Measurements from ENCODE around the gene EZH1.
A peak's percentile ranks its signal among the peaks of the same experiment; 100 is the strongest.
"Not testable (repeated sequence)": the region's sequence is repeated elsewhere in the genome, so short reads cannot be mapped to it uniquely, and the experiment has no call there.

Gene EZH1

DNA sequence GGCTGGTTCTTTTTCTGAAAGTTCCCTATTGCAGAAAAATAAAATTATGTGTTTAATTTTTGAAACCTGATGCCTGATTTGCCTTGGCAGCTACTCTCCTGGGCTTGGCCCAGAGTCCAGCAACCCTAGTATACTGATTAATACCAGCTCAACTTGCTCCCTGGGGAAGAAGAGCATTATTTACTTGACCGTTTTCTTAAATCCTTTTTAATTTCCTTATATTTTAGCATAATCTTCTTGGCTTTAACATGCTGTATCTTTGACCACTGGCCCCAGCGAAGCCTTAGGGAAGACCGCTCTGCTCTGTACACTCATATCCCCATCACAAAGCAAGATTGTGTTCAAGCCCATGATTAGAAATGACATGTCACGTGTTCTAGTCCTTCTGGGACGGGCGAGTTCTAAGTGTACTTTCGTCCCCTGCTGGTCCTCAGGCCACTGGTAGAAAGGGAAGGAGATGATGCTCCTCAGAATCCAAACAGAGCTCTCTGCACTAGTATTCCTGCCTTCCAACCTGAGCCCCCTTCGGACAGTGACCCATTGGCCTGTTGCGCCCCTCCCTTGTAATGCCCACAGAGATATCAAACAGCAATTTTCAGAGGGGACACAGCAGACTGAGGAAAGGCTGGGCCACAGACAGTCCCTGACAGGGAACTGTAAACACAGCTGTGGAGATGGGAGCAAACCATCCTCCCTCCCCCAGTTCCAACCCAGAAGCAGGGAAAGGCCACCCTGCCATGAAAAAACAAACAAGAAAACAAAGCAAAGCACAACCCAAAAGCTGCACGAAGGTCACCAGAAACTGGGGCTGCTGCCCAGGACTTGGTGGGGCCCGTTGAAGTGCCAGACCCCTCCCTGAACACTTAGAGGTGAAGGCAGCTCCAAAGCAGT, 4.3 kb upstream of the EZH1 start:
- WGBS, 2 experiments (ENCODE audit: insufficient coverage in 2 of 2) = 89 to 94% methylated on average over 4 to 8 of the region's 11 CpGs

DNA sequence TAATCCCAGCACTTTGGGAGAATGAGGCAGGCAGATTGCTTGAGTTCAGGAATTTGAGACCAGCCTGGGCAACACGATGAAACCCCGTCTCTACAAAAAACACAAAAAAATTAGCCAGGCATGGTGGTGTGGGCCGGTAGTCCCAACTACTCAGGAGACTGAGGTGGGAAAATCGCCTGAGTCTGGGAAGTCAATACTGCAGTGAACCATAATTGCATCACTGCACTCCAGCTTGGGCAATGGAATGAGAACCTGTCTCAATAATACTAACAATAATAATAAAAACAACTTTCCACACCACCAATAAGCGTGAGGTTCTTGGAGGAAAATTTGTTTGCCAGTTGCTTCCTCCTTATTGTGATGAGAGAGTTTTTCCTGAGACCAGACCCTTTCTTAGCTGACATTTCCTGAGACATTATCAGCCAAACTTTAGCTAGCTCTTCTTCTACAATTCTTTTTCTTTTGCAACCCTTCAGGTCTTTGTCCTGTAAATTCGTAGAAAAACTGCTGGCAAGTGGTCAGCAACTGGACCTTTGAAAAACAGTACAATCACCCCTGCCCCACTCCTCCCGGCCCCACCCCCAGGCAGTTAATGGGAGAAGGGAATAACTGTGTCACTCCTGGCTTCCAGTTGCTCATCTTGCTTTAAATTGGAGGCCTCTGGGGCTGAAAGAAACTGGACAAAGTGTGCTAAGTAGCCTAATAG, 3.5 kb upstream of the EZH1 start:
- H3K9me3 ChIP-seq (ENCODE audit: control insufficient read depth, low read length) = peaks cover 5% of the 10 kb centered on the region
- peaks cover 8% of the 10 kb centered on the region for H3K4me1 ChIP-seq (ENCODE audit: control insufficient read depth, insufficient read depth, low read length, poor library complexity, severe bottlenecking)
- WGBS, 2 experiments (ENCODE audit: insufficient coverage in 2 of 2) = 51 to 73% methylated on average over 3 to 4 of the region's 7 CpGs
- no peaks in the 10 kb centered on the region for H3K36me3 ChIP-seq (ENCODE audit: control insufficient read depth, insufficient read depth, low read length)
- no peak overlapping the region for H3K27ac ChIP-seq (ENCODE audit: low read depth, low read length, severe bottlenecking)
- no peak overlapping the region for H3K4me3 ChIP-seq (ENCODE audit: extremely low read depth, insufficient read depth, low read length, poor library complexity, severe bottlenecking)

More for the DNA sequence above, 4.3 kb upstream of the EZH1 start:
- Histone ChIP-seq H3K27ac (ENCODE audit: low read depth, low read length, severe bottlenecking) (no peak overlapping the region), H3K9me3 (ENCODE audit: control insufficient read depth, low read length) (peaks cover 5% of the 10 kb centered on the region), H3K4me1 (ENCODE audit: control insufficient read depth, insufficient read depth, low read length, poor library complexity, severe bottlenecking) (peaks cover 3% of the 10 kb centered on the region), H3K4me3 (ENCODE audit: extremely low read depth, insufficient read depth, low read length, poor library complexity, severe bottlenecking) (no peak overlapping the region), H3K36me3 (ENCODE audit: control insufficient read depth, insufficient read depth, low read length) (no peaks in the 10 kb centered on the region)

DNA sequence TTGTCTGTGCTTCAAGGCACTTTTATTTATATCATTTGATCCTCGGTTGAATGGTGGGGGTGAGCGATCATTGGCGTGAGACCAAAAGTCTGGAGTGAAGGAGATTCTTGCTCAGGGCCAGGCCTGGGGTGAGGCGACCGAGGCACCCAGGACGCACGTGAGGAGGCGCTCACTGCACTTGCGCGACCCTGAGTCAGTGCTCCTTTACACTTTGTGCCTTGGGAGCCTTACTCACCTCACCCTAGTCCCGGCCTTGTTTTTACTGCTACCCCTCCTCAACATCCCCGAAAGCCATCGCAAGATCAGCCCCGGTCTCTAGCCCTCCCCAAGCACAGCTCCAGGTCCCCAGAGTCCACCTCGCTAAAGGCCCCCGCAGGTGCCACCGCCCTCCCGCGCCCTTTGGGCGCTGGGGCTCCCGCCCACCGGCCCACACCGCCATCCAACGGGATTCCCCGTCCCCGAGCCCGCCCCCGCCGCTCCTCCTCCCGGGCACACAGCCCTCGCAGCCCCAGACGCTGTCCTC, 496 bp downstream of the EZH1 start:
- peaks cover 5% of the 10 kb centered on the region for H3K9me3 ChIP-seq (ENCODE audit: control insufficient read depth, low read length)
- peak overlapping the region; percentile 80 for H3K27ac ChIP-seq (ENCODE audit: low read depth, low read length, severe bottlenecking)

DNA sequence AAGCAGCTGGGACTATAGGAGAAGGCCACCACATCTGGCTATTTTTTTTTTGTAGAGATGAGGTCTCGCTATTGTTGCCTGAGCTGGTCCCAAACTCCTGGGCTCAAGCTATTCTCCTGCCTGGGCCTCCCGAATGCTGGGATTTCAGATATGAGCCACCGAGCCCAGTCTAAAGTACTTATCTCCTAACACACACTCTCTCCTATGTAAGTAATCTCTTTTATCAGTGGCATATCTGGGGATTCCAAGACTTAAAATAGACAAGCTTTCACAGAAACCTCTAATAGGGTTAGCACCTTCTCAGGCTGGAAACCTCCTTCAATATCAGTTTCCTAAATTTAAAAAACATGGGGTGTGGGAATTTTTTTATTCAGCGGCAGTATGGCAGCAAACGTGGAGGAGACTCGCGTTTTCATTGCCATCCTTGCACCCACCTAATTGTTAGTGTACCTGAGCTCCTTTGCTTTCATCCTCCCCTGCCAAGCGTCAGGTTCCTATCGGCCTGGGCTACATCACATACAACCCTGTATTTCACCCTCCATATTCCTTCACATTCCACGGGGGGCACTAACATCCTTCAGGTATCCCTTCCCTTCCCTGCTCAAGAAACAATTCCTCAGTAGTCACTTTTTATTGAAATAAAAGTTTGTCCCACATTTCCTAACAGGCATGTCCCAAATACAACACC, 1.1 kb downstream of the EZH1 start:
- Histone ChIP-seq H3K27ac (ENCODE audit: low read depth, low read length, severe bottlenecking) (peak overlapping the region; percentile 80), H3K4me1 (ENCODE audit: control insufficient read depth, insufficient read depth, low read length, poor library complexity, severe bottlenecking) (peaks cover 6% of the 10 kb centered on the region), H3K9me3 (ENCODE audit: control insufficient read depth, low read length) (peaks cover 5% of the 10 kb centered on the region), H3K36me3 (ENCODE audit: control insufficient read depth, insufficient read depth, low read length) (peaks cover 4% of the 10 kb centered on the region), H3K4me3 (ENCODE audit: extremely low read depth, insufficient read depth, low read length, poor library complexity, severe bottlenecking) (peak overlapping the region; percentile 67)
- WGBS, 2 experiments (ENCODE audit: insufficient coverage in 2 of 2) = 50 to 78% methylated on average over 5 to 9 of the region's 10 CpGs

More for the DNA sequence above, 496 bp downstream of the EZH1 start:
- 2 to 5% methylated on average over 11 to 17 of the region's 32 CpGs for WGBS, 2 experiments (ENCODE audit: insufficient coverage in 2 of 2)
- H3K36me3 ChIP-seq (ENCODE audit: control insufficient read depth, insufficient read depth, low read length) = peaks cover 4% of the 10 kb centered on the region
- H3K4me1 ChIP-seq (ENCODE audit: control insufficient read depth, insufficient read depth, low read length, poor library complexity, severe bottlenecking) = peaks cover 6% of the 10 kb centered on the region
- H3K4me3 ChIP-seq (ENCODE audit: extremely low read depth, insufficient read depth, low read length, poor library complexity, severe bottlenecking) = peak overlapping the region; percentile 67

DNA sequence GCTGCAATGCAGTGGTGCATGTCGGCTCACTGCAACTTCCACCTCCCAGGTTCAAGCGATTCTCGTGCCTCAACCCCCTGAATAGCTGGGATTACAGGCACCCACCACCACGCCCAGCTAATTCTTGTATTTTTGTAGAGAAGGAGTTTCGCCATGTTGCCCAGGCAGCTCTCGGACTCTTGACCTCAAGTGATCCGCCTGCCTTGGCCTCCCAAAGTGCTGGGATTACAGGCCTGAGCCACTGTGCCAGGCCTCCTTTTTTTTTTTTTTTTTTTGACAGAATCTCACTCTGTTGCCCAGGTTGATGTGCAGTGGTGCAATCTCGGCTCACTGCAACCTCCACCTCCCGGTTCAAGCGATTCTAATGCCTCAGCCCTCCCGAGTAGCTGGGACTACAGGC, 1.9 kb downstream of the EZH1 start:
- WGBS, 2 experiments (ENCODE audit: insufficient coverage in 2 of 2) = 96 to 100% methylated on average over 6 to 8 of the region's 11 CpGs
- not testable (repeated sequence) for H3K27ac ChIP-seq (ENCODE audit: low read depth, low read length, severe bottlenecking); H3K4me3 ChIP-seq (ENCODE audit: extremely low read depth, insufficient read depth, low read length, poor library complexity, severe bottlenecking); H3K36me3 ChIP-seq (ENCODE audit: control insufficient read depth, insufficient read depth, low read length); H3K9me3 ChIP-seq (ENCODE audit: control insufficient read depth, low read length); H3K4me1 ChIP-seq (ENCODE audit: control insufficient read depth, insufficient read depth, low read length, poor library complexity, severe bottlenecking)

DNA sequence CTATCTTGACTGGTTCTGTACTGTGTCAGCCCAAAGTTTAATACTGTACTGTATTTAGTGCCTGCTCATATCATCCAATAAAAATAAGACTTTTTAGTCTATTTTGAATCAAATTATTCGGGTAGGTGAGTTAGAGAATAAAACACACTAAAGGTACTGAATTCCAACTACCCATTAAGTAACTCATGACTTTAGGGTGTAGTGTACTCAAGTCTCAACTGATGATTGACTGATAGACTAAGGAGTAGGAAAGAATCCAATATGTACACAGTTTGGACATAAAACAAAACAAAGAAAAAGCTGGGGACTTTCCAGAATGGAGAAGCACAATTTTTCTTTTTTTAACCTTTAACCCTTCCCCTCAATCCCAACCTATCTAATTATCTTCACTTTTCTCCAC, 4.1 kb downstream of the EZH1 start:
- Histone ChIP-seq H3K4me1 (ENCODE audit: control insufficient read depth, insufficient read depth, low read length, poor library complexity, severe bottlenecking) (peaks cover 6% of the 10 kb centered on the region), H3K4me3 (ENCODE audit: extremely low read depth, insufficient read depth, low read length, poor library complexity, severe bottlenecking) (no peak overlapping the region), H3K27ac (ENCODE audit: low read depth, low read length, severe bottlenecking) (no peak overlapping the region), H3K36me3 (ENCODE audit: control insufficient read depth, insufficient read depth, low read length) (peaks cover 4% of the 10 kb centered on the region), H3K9me3 (ENCODE audit: control insufficient read depth, low read length) (peaks cover 5% of the 10 kb centered on the region)
- WGBS, 2 experiments (ENCODE audit: insufficient coverage in 2 of 2) = no CpG with 5 or more reads among the region's 1 CpG

DNA sequence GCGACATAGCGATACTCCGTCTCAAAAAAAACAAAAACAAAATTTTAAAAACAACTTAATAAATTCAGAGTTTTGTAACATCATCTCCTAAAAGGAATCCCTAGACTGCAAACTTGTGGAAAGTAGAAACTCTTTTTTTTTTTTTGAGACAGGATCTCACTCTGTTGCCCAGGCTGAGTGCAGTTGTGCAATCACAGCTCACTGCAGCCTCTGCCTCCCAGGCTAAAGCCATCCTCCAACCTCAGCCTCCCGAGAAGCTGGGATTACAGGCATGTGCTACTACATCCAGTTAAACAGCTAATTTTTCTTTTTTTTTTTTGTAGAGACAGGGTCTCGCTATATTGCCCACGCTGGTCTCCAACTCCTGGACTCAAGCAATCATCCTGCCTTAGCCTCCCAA, 19.7 kb downstream of the EZH1 start:
- H3K27ac ChIP-seq (ENCODE audit: low read depth, low read length, severe bottlenecking) = no peak overlapping the region
- H3K9me3 ChIP-seq (ENCODE audit: control insufficient read depth, low read length) = no peaks in the 10 kb centered on the region
- H3K36me3 ChIP-seq (ENCODE audit: control insufficient read depth, insufficient read depth, low read length) = peaks cover 46% of the 10 kb centered on the region
- no peaks in the 10 kb centered on the region for H3K4me1 ChIP-seq (ENCODE audit: control insufficient read depth, insufficient read depth, low read length, poor library complexity, severe bottlenecking)
- 97 to 100% methylated on average over 3 to 5 of the region's 6 CpGs for WGBS, 2 experiments (ENCODE audit: insufficient coverage in 2 of 2)
- no peak overlapping the region for H3K4me3 ChIP-seq (ENCODE audit: extremely low read depth, insufficient read depth, low read length, poor library complexity, severe bottlenecking)

DNA sequence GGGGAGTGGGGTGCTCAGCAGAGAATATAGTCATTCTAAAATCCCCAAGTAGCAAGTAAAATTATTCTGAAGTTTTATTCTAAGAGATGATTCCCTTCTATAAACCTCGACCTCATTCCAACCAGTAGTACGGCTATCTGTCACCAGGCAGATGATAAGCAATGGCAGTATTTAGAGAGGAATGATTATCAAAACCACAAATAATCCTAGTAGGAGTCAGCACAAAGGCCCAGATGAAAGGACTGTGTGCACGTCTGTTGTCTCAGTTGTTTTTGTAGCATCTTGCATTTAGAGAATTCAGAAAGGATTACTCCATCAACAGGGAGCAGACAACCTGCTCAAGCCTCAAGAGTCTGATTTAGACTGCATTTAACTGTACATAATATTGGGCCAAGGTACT, 21.2 kb downstream of the EZH1 start:
- 86% methylated on average over 1 of the region's 3 CpGs; no CpG with 5 or more reads in 1 of the 2 experiments for WGBS, 2 experiments (ENCODE audit: insufficient coverage in 2 of 2)
- peaks cover 47% of the 10 kb centered on the region for H3K36me3 ChIP-seq (ENCODE audit: control insufficient read depth, insufficient read depth, low read length)
- no peaks in the 10 kb centered on the region for H3K9me3 ChIP-seq (ENCODE audit: control insufficient read depth, low read length)
- no peak overlapping the region for H3K4me3 ChIP-seq (ENCODE audit: extremely low read depth, insufficient read depth, low read length, poor library complexity, severe bottlenecking)
- H3K4me1 ChIP-seq (ENCODE audit: control insufficient read depth, insufficient read depth, low read length, poor library complexity, severe bottlenecking) = no peaks in the 10 kb centered on the region
- H3K27ac ChIP-seq (ENCODE audit: low read depth, low read length, severe bottlenecking) = no peak overlapping the region

DNA sequence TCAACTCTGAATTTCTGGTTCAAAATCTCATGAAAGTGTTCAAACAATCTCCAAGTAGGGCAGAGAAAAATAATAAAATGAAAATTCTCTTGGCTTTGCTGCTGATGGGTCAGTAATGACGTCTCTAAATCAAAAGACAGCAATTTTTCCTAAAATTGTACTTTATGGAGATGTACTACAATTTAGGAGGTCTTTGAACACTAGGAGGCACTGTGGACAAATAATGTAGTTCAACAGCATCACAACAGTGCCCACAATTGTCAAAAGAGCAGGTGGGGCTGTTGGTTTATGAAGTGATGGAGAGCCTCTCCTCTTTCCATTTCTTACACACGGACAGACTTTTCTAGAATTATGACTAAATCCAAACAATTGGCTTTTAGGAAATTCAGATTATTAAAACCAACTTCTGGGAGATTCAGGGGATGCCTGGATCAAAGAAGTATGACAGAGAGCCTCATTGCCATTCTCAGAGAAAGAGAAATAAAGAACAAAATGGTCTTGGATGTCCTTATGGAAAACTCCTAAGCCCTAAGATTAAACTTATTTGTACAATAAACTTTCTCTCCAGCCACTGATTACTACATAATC, 23.8 kb downstream of the EZH1 start:
- Histone ChIP-seq H3K4me3 (ENCODE audit: extremely low read depth, insufficient read depth, low read length, poor library complexity, severe bottlenecking) (no peak overlapping the region), H3K36me3 (ENCODE audit: control insufficient read depth, insufficient read depth, low read length) (peaks cover 52% of the 10 kb centered on the region), H3K27ac (ENCODE audit: low read depth, low read length, severe bottlenecking) (no peak overlapping the region), H3K4me1 (ENCODE audit: control insufficient read depth, insufficient read depth, low read length, poor library complexity, severe bottlenecking) (no peaks in the 10 kb centered on the region), H3K9me3 (ENCODE audit: control insufficient read depth, low read length) (no peaks in the 10 kb centered on the region)
- WGBS, 2 experiments (ENCODE audit: insufficient coverage in 2 of 2) = 40% methylated on average over 1 of the region's 2 CpGs; no CpG with 5 or more reads in 1 of the 2 experiments

DNA sequence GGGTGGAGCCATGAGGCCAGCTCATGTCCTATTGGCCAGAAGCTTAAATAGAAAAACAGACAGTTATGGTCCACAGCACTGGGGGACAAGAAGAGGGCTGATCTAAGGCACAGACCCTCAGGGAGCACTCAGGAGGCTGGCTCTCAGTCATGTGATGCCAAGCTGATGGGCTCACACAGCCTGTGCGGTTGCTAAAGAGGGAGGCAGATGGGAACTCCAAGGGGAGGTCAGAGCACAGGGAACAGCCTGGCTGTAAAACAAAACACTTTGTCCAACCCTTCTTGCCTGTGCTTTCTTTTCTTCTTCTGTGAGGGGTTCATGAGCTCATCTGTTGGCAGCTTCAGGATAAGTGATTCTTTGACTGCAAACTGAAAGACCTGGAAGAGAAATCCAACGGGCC, 35.3 kb downstream of the EZH1 start:
- no peak overlapping the region for H3K27ac ChIP-seq (ENCODE audit: low read depth, low read length, severe bottlenecking)
- peaks cover 81% of the 10 kb centered on the region for H3K36me3 ChIP-seq (ENCODE audit: control insufficient read depth, insufficient read depth, low read length)
- 88 to 95% methylated on average over 1 to 2 of the region's 2 CpGs for WGBS, 2 experiments (ENCODE audit: insufficient coverage in 2 of 2)
- H3K4me3 ChIP-seq (ENCODE audit: extremely low read depth, insufficient read depth, low read length, poor library complexity, severe bottlenecking) = no peak overlapping the region
- no peaks in the 10 kb centered on the region for H3K4me1 ChIP-seq (ENCODE audit: control insufficient read depth, insufficient read depth, low read length, poor library complexity, severe bottlenecking)
- H3K9me3 ChIP-seq (ENCODE audit: control insufficient read depth, low read length) = no peaks in the 10 kb centered on the region

Data from mesodermal cell (in vitro differentiated cells).